Transverse colon (tissue), 4 donors: ENCODE results near the gene ACSS2. TPM values are rescaled to one million over a fixed set of nuclear protein-coding genes. Genes with fewer than 3 reads are reported as not detected.

Experiments used
- DNase-seq: peaks from one replicate; pipeline ENCODE4 v3.0.0-alpha.2; 2019
- H3K27ac ChIP-seq, 4 donors: fragments of 200-600 bp; sonication (generic); 2 replicates each; pipeline ENCODE4 v1.5.1; 2016 to 2018; ENCODE audit warnings: inconsistent platforms in 4 of 4
- H3K27me3 ChIP-seq: fragments of 200-600 bp; sonication (generic); 2 replicates; pipeline ENCODE4 v1.5.1; 2017; ENCODE audit warnings: inconsistent platforms
- H3K36me3 ChIP-seq, 4 donors: fragments of 200-600 bp; sonication (generic); 2 replicates each; pipeline ENCODE4 v1.5.1; 2017 to 2019; ENCODE audit warnings: inconsistent platforms in 4 of 4
- H3K4me1 ChIP-seq, 4 donors: fragments of 200-600 bp; sonication (generic); 2 replicates each; pipeline ENCODE4 v1.5.1; 2017 to 2020; ENCODE audit warnings: inconsistent platforms in 4 of 4
- H3K4me3 ChIP-seq, 4 donors: fragments of 200-600 bp; sonication (generic); 1 replicate in 1 of 4; 2 replicates in 3 of 4; pipeline versions ENCODE4 v1.5.1 to v1.6.1; 2017 to 2019; ENCODE audit warnings: inconsistent platforms in 4 of 4
- H3K9me3 ChIP-seq, 2 donors: fragments of 200-600 bp; sonication (generic); 2 replicates each; pipeline ENCODE4 v1.5.1; 2017 to 2019; ENCODE audit warnings: inconsistent platforms in 2 of 2
- CTCF ChIP-seq, 5 experiments: fragments of 200-600 bp in 3 of 5; fragments of 450-650 bp in 2 of 5; sonication (generic) in 3 of 5; IDR thresholded peaks; 1 replicate in 2 of 5; 2 replicates in 3 of 5; pipeline ENCODE4 v1.5.1; 2016 to 2017; ENCODE audit warnings: antibody characterized with exemption in 5 of 5, inconsistent platforms in 3 of 5, mild to moderate bottlenecking in 2 of 5, moderate library complexity in 1 of 5
- EP300 ChIP-seq: sonication (generic); formaldehyde crosslinking; IDR thresholded peaks from one replicate; pipeline ENCODE4 v1.6.1; 2017; ENCODE audit warnings: antibody characterized with exemption, low read depth
- POLR2A ChIP-seq: fragments of 450-650 bp; IDR thresholded peaks from one replicate; pipeline ENCODE4 v1.6.1; 2016; ENCODE audit warnings: antibody characterized with exemption, mild to moderate bottlenecking, moderate library complexity
- POLR2AphosphoS5 ChIP-seq, 3 donors: sonication (generic); formaldehyde crosslinking; IDR thresholded peaks; one replicate each; pipeline ENCODE4 v1.6.1; 2016; ENCODE audit warnings: antibody characterized with exemption in 3 of 3
- WGBS, 2 donors: methylation state at CpG; one replicate each; pipeline ENCODE4 v1.1.5; 2018; ENCODE audit warnings: low coverage in 1 of 2; 5-methylcytosine and 5-hydroxymethylcytosine counted together
- in situ Hi-C, 4 donors: fragments of 200-750 bp; cut with MboI; loops; one replicate each; pipeline versions ENCODE4 v1.15.0 to v1.15.1; 2017; ENCODE audit warnings: low sequenced_read_pairs in 3 of 4, low pct_ligation_motif_present in 1 of 4, low pct_unique_long_range_greater_than_20kb in 1 of 4
- intact Hi-C: fragments of 100-400 bp; cut with DNase I; formaldehyde crosslinking; loops from one replicate; pipeline ENCODE4 v1.15.1; 2023; ENCODE audit warnings: low total_unique reads
- total RNA-seq, 4 donors: library from RNA; depleted of rRNA; stranded (reverse); fragments of >200 nt; gene quantifications; one replicate each; pipeline ENCODE4 v1.1.0, GENCODE V29; 2016

The ACSS2 gene
- total RNA-seq, 4 donors from 2014 or later: 257 to 393 (median 359) TPM

- H3K36me3 ChIP-seq: no peaks in the 10 kb centered on the region
- 91% methylated on average over 5 of the region's 5 CpGs; no CpG with 5 or more reads in 1 of the 2 donors for WGBS, 2 donors
- H3K4me3 ChIP-seq: no peak overlapping the region
- intact Hi-C loops (no loop called here), in situ Hi-C loops (no loop called here)
- H3K9me3 ChIP-seq: no peaks in the 10 kb centered on the region
- TF ChIP-seq POLR2AphosphoS5 (IDR thresholded peaks at IDR 0.05): no peak
- no peak for TF ChIP-seq CTCF (IDR thresholded peaks at IDR 0.05)
- TF ChIP-seq EP300: no peak
- TF ChIP-seq POLR2A: no peak
- DNase-seq: no peak
- no peaks in the 10 kb centered on the region for H3K4me1 ChIP-seq
- H3K27me3 ChIP-seq: no peaks in the 10 kb centered on the region
- H3K27ac ChIP-seq: no peak overlapping the region
Measured at GRCh38 chr20:34967421-34967820, 91.0 kb downstream of the ACSS2 start.

DNA sequence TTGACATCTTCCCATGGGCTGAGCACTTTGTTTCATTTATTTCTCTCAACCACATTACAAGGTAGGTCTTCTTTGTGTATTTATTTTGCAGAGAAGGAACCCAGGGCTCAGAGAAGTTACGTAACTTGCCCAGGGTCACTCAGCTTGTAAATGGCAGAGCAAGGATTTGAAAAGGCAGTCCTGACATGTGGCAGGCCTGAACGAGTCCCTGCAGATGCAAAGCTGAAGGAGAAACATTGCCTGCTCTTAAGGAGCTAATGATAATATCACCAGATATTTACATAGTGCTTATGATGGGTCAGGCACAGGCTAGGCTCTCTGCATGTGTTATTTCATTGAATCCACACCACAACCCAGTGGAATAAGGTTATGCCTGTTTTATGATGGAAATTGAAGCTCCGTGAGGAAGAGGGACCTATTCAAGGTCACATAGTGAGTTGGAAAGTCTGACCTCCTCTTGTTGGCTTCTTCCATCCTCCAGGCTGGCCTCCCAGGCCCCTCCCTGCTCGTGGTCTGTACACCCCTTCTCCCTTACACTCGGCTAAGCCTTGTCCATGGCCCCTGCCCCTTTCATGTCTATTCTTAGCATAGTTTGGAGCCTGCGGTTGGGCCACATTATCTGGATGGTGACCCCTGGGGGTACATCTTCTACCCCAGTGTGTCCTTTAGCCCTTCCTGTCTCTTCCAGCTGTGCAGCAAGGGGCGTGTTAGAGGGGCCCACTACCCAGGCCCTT lies 91.8 kb downstream of the ACSS2 start:
- H3K4me1 ChIP-seq: no peaks in the 10 kb centered on the region
- H3K27me3 ChIP-seq: no peaks in the 10 kb centered on the region
- DNase-seq: no peak
- no peaks in the 10 kb centered on the region for H3K9me3 ChIP-seq
- no peaks in the 10 kb centered on the region for H3K36me3 ChIP-seq
- in situ Hi-C loops: no loop called here
- H3K4me3 ChIP-seq: no peak overlapping the region
- no peak overlapping the region for H3K27ac ChIP-seq
- intact Hi-C loops: no loop called here
- TF ChIP-seq CTCF (IDR thresholded peaks at IDR 0.05): no peak
- TF ChIP-seq POLR2AphosphoS5 (IDR thresholded peaks at IDR 0.05): no peak
- no peak for TF ChIP-seq POLR2A
- TF ChIP-seq EP300: no peak
- WGBS, 2 donors: 88 to 92% methylated on average over 3 to 7 of the region's 7 CpGs

DNA sequence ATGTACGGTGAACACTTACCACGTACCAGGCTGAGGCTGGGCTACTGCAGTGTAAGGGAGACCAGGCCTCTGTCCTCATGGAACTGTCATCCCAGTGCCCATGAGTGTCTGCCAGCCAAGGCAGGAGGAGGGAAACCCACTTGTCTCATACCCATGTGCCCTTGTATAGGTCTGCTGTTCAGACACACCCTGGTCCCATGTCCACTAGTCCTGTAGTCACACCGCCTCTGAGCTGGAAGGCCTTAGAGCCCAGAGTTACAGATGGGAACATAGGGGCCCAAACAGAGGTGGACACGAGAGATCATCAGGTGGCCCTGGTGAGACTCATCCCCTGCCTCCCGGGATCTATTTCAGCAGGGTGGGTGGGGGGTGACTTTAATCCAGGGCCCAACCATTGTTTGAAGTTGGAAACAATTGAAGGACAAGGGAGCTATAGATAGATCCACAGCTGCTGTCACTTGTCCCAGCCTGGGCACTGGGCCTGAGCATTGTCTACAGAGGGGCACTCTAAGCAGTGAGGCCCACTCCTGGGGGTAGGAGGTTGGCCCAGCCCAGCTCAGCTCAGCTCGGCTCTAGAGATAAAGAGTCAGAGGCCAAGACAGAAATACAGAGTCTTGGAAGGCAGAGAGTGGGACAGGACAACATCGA lies 93.9 kb downstream of the ACSS2 start:
- no peak for DNase-seq
- intact Hi-C loops (no loop called here), in situ Hi-C loops (no loop called here)
- H3K27ac ChIP-seq: no peak overlapping the region
- no peaks in the 10 kb centered on the region for H3K9me3 ChIP-seq
- H3K36me3 ChIP-seq: no peaks in the 10 kb centered on the region
- 92 to 100% methylated on average over 1 to 7 of the region's 7 CpGs for WGBS, 2 donors
- no peaks in the 10 kb centered on the region for H3K4me1 ChIP-seq
- no peak overlapping the region for H3K4me3 ChIP-seq
- H3K27me3 ChIP-seq: no peaks in the 10 kb centered on the region
- no peak for TF ChIP-seq POLR2A
- TF ChIP-seq EP300: no peak
- no peak for TF ChIP-seq CTCF (IDR thresholded peaks at IDR 0.05)
- no peak for TF ChIP-seq POLR2AphosphoS5 (IDR thresholded peaks at IDR 0.05)

GRCh38 chr20:34970846-34971560 lies 94.6 kb downstream of the ACSS2 start:
- H3K27me3 ChIP-seq: no peaks in the 10 kb centered on the region
- H3K4me3 ChIP-seq: no peak overlapping the region
- no peaks in the 10 kb centered on the region for H3K36me3 ChIP-seq
- no peak overlapping the region for H3K27ac ChIP-seq
- H3K4me1 ChIP-seq: no peaks in the 10 kb centered on the region
- no peak for DNase-seq
- no peak for TF ChIP-seq CTCF (IDR thresholded peaks at IDR 0.05)
- no peak for TF ChIP-seq EP300
- no peak for TF ChIP-seq POLR2A
- no peak for TF ChIP-seq POLR2AphosphoS5 (IDR thresholded peaks at IDR 0.05)
- intact Hi-C loops (no loop called here), in situ Hi-C loops (no loop called here)
- 94 to 100% methylated on average over 5 to 9 of the region's 9 CpGs for WGBS, 2 donors
- no peaks in the 10 kb centered on the region for H3K9me3 ChIP-seq
